Measurements from ENCODE around the gene GPS1.

DNA sequence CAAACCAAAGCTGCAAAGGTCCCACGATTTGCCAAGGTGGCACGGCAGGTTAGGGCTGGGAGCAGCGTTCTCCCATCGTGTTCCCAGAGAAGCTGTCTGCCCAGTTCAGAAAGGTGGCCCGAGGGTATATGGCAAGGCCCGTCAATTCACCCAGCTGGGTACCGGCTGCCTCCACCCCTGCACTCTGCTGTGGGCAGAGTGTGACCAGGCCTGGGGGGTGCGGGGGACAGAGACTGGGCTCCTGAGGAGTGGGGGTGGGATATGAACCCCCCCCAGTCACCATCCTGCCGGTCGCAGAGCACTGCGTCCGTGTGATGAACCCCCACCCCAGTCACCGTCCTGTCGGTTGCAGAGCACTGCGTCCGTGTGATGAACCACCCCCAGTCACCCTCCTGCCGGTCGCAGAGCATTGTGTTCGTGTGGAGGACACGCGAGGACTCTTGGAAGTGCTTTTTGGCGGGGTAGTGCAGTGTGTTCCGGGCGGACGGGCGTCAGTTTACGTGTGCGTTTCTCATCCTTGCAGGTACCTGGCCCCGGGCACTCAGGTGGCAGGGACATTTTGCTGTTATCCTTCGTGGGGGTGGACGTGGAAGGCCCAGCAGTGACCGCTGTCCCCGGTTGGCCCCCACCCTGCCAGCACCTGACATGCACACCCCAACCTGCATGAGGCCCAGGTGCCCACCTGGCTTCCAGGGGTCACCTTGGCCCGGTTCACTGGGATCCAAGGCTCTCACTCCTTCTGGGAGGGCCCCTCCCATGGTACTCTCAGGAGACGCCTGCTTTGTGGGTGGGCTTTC is 49.0 kb downstream of the GPS1 start:
- no peak for TF ChIP-seq CTCF (IDR thresholded peaks at IDR 0.05; ENCODE audit: low read length)
- no peak for TF ChIP-seq EZH2 (IDR thresholded peaks at IDR 0.05; ENCODE audit: borderline replicate concordance, low read length)
